OCI-LY7 (cell line): ENCODE data around the gene VASH2. TPM values are rescaled to one million over a fixed set of nuclear protein-coding genes. Genes with fewer than 3 reads are reported as not detected.
"Not testable (repeated sequence)": the region's sequence is repeated elsewhere in the genome, so short reads cannot be mapped to it uniquely, and the experiment has no call there.

Source experiments
- BruUV-seq: library from RNA; stranded (reverse); fragments of 400-500 nt; replicated peaks from 2 replicates; lab custom pipeline; 2021; lab: Mats Ljungman, UMichigan
- CTCF ChIA-PET: fragments of 300-600 bp; sonication (Branson Sonifier 250); formaldehyde crosslinking; loops from one replicate; lab custom pipeline; 2022; ENCODE audit warnings: antibody characterized with exemption; ENCODE audit not compliant: unreplicated experiment; lab: Charles Lee
- POLR2A ChIA-PET: fragments of 300-600 bp; sonication (Branson Sonifier 250); formaldehyde crosslinking; loops from one replicate; lab custom pipeline; 2022; ENCODE audit warnings: antibody characterized with exemption; lab: Charles Lee
- DNase-seq: peaks from one replicate; pipeline ENCODE4 v3.0.0-alpha.2; 2015; ENCODE audit warnings: low spot score
- H2AFZ ChIP-seq: fragments of 200-600 bp; sonication (generic), shearing (Covaris generic); 2 replicates; pipeline ENCODE4 v1.6.1; 2014; ENCODE audit warnings: mild to moderate bottlenecking, antibody characterized with exemption, low read length, moderate library complexity
- H3K27ac ChIP-seq: fragments of 200-600 bp; sonication (generic); 2 replicates; pipeline ENCODE4 v1.5.1; 2014; ENCODE audit warnings: mixed run types, low read depth, mild to moderate bottlenecking, moderate library complexity, low read length, inconsistent platforms; ENCODE audit not compliant: poor library complexity, severe bottlenecking
- H3K36me3 ChIP-seq: fragments of 200-600 bp; sonication (generic); 2 replicates; pipeline ENCODE4 v1.6.1; 2014; ENCODE audit warnings: mild to moderate bottlenecking, antibody characterized with exemption, low read length, moderate library complexity, mixed read lengths; ENCODE audit not compliant: insufficient read depth
- H3K4me1 ChIP-seq: fragments of 200-600 bp; sonication (generic); 2 replicates; pipeline ENCODE4 v1.5.1; 2014; ENCODE audit warnings: mild to moderate bottlenecking, low read length; ENCODE audit not compliant: insufficient read depth, poor library complexity, severe bottlenecking
- H3K4me2 ChIP-seq: fragments of 200-600 bp; sonication (generic); 2 replicates; pipeline ENCODE4 v1.6.1; 2014; ENCODE audit warnings: mild to moderate bottlenecking, low read length
- H3K4me3 ChIP-seq: fragments of 200-600 bp; sonication (generic); 2 replicates; pipeline ENCODE4 v1.5.1; 2014; ENCODE audit warnings: mild to moderate bottlenecking, low read depth, low read length; ENCODE audit not compliant: poor library complexity, severe bottlenecking
- H3K79me2 ChIP-seq: fragments of 200-600 bp; sonication (generic); 2 replicates; pipeline ENCODE4 v1.6.1; 2016; ENCODE audit warnings: low read depth, mild to moderate bottlenecking, low read length, moderate library complexity, mixed read lengths; ENCODE audit not compliant: insufficient read depth
- H3K9me2 ChIP-seq: fragments of 200-600 bp; sonication (generic); 2 replicates; pipeline ENCODE4 v1.6.1; 2016; ENCODE audit warnings: mild to moderate bottlenecking, low read length, mixed read lengths; ENCODE audit not compliant: insufficient read depth
- H3K9me3 ChIP-seq: fragments of 200-600 bp; sonication (generic); 2 replicates; pipeline ENCODE4 v1.6.1; 2014; ENCODE audit warnings: mild to moderate bottlenecking, mixed run types, low read length, mixed read lengths
- H4K20me1 ChIP-seq: fragments of 200-600 bp; sonication (generic); 2 replicates; pipeline ENCODE4 v1.6.1; 2014; ENCODE audit warnings: mild to moderate bottlenecking, antibody characterized with exemption, low read length, moderate library complexity, mixed read lengths; ENCODE audit not compliant: insufficient read depth
- CTCF ChIP-seq: fragments of 200-600 bp; sonication (generic); conservative IDR thresholded peaks from 2 replicates; pipeline ENCODE4 v1.5.1; 2014; ENCODE audit warnings: mild to moderate bottlenecking, antibody characterized with exemption, low read length, moderate library complexity, mixed read lengths
- EZH2phosphoT487 ChIP-seq: fragments of 200-600 bp; sonication (generic); IDR thresholded peaks from 2 replicates; pipeline ENCODE4 v1.6.1; 2018; ENCODE audit warnings: low read depth, borderline replicate concordance, mild to moderate bottlenecking, mixed run types, antibody characterized with exemption, low read length, moderate library complexity, mixed read lengths
- intact Hi-C: fragments of 100-400 bp; cut with micrococcal nuclease; formaldehyde crosslinking; loops from one replicate; pipeline ENCODE4 v1.10.0; 2022; ENCODE audit not compliant: unreplicated experiment
- total RNA-seq, 2 experiments: library from RNA; depleted of rRNA in 1 of 2; stranded (reverse); fragments of >200 nt in 1 of 2; shearing (Covaris generic) in 1 of 2; gene quantifications; 2 replicates each; pipeline ENCODE4 v1.2.3, GENCODE V29; 2014 to 2022

Gene VASH2
- total RNA-seq, 2 experiments from 2014 or later = 7.3 to 7.4 TPM

- ChIA-PET POLR2A (interaction anchor here (0.9 to 1.1 kb wide), 2 partner anchors 9 to 299 kb away, joined by 3 to 4 read pairs; no protein-coding TSS in a partner anchor), CTCF (no interaction called here)
- DNase-seq = no peak
- Histone ChIP-seq H3K9me3 (peaks cover 6% of the 10 kb centered on the region; the same call in 1 of the 2 replicates), H3K9me2 (no peaks in the 10 kb centered on the region), H3K4me2 (no peak overlapping the region), H3K36me3 (no peaks in the 10 kb centered on the region), H3K79me2 (no peaks in the 10 kb centered on the region), H2AFZ (no peak overlapping the region), H3K27ac (no peak overlapping the region), H3K4me1 (peaks cover 4% of the 10 kb centered on the region), H3K4me3 (no peak overlapping the region), H4K20me1 (no peaks in the 10 kb centered on the region)
- no TSS peak for BruUV-seq
- TF ChIP-seq CTCF (no peak), EZH2phosphoT487 (no peak)
- intact Hi-C loops = no loop called here
Measured at GRCh38 chr1:212908971-212909370, 41.4 kb upstream of the VASH2 start.

- TF ChIP-seq EZH2phosphoT487 (no peak), CTCF (no peak)
- Histone ChIP-seq H4K20me1 (no peaks in the 10 kb centered on the region), H3K36me3 (no peaks in the 10 kb centered on the region), H3K4me1 (peaks cover 4% of the 10 kb centered on the region), H2AFZ (no peak overlapping the region), H3K4me3 (no peak overlapping the region), H3K79me2 (no peaks in the 10 kb centered on the region), H3K27ac (no peak overlapping the region), H3K4me2 (no peak overlapping the region), H3K9me2 (no peaks in the 10 kb centered on the region), H3K9me3 (peaks cover 6% of the 10 kb centered on the region; the same call in 1 of the 2 replicates)
- intact Hi-C loops = no loop called here
- POLR2A ChIA-PET = interaction anchor here (0.5 to 1.1 kb wide), 3 partner anchors 9 to 428 kb away, joined by 3 to 4 read pairs (median 3); no protein-coding TSS in a partner anchor
- CTCF ChIA-PET = no interaction called here
- no TSS peak for BruUV-seq
- no peak for DNase-seq
Measured at GRCh38 chr1:212909652-212910063, 40.7 kb upstream of the VASH2 start.

GRCh38 chr1:212910213-212910612 is 40.1 kb upstream of the VASH2 start:
- CTCF ChIA-PET, H3K9me3 ChIP-seq, H4K20me1 ChIP-seq, H3K9me2 ChIP-seq, BruUV-seq, DNase-seq, H2AFZ ChIP-seq, H3K27ac ChIP-seq, H3K4me1 ChIP-seq, H3K4me3 ChIP-seq, H3K36me3 ChIP-seq, intact Hi-C loops, H3K4me2 ChIP-seq, H3K79me2 ChIP-seq: not testable (repeated sequence)
- POLR2A ChIA-PET = interaction anchor here (1.1 kb wide), 1 partner anchor 8 kb away, joined by 4 read pairs; no protein-coding TSS in a partner anchor

DNA sequence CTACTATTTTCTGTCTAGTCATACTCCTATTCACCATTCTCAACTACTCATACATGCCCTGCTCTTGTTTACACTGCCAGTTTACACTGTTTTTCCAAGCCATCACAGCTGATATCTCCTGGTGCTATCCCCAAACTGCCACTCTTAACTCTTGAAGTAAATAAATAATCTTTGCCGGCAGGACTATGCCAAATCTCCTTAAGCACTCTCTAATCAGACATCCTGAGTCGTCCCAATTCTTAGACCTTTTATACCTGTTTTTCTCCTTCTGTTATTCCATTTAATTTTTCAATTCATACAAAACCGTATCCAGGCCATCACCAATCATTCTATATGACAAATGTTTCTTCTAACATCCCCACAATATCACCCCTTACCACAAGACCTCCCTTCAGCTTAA is 36.7 kb upstream of the VASH2 start:
- H3K4me1 ChIP-seq, CTCF ChIA-PET, H3K36me3 ChIP-seq, H3K79me2 ChIP-seq, H4K20me1 ChIP-seq, POLR2A ChIA-PET, H3K9me3 ChIP-seq, H3K9me2 ChIP-seq, H3K4me3 ChIP-seq, intact Hi-C loops, H3K4me2 ChIP-seq, BruUV-seq, DNase-seq, H3K27ac ChIP-seq, H2AFZ ChIP-seq: not testable (repeated sequence)

DNA sequence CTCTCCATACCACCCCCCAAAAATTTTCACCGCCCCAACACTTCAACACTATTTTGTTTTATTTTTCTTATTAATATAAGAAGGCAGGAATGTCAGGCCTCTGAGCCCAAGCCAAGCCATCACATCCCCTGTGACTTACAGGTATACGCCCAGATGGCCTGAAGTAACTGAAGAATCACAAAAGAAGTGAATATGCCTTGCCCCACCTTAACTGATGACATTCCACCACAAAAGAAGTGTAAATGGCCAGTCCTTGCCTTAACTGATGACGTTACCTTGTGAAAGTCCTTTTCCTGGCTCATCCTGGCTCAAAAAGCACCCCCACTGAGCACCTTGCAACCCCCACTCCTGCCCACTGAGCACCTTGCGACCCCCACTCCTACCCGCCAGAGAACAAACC is 36.2 kb upstream of the VASH2 start:
- H3K9me2 ChIP-seq, H3K79me2 ChIP-seq, intact Hi-C loops, H2AFZ ChIP-seq, H3K9me3 ChIP-seq, DNase-seq, H3K36me3 ChIP-seq, BruUV-seq, H3K4me1 ChIP-seq, CTCF ChIA-PET, H3K4me2 ChIP-seq, H4K20me1 ChIP-seq, POLR2A ChIA-PET, H3K4me3 ChIP-seq, H3K27ac ChIP-seq: not testable (repeated sequence)
